Loucy (cell line): Measurements from ENCODE around the gene CES5A.

Experiments
- EZH2phosphoT487 ChIP-seq: fragments of 200-600 bp; IDR thresholded peaks from 2 replicates; pipeline ENCODE4 v1.6.1; 2018; ENCODE audit warnings: antibody characterized with exemption, mild to moderate bottlenecking, moderate library complexity, borderline replicate concordance
- TF ChIP-seq, protein P1 (sequence below): fragments of 200-600 bp; sonication (generic); conservative IDR thresholded peaks from 2 replicates; pipeline ENCODE4 v1.5.1; 2014; ENCODE audit warnings: mild to moderate bottlenecking, antibody characterized with exemption, low read length

DNA sequence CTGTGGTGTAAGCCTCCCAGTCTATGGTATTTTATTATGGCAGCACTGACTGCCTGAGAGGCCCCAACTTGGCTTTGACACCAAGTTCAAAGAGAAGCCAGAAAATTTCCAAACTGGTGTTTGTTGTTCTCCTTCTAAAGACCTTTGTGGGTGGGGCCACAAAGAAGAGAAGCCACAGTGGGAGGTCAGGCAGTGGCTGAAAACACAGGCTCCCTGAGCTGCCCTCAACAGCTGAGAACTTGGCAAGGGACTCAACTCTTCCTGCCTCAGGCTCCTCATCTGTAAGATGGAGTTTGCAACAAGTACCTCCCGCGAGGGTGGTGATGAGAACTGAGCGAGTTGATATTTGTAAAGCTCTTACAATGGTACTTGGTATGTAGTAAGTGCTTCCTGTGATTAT is 18.2 kb downstream of the CES5A start:
- TF ChIP-seq, protein P1, sequence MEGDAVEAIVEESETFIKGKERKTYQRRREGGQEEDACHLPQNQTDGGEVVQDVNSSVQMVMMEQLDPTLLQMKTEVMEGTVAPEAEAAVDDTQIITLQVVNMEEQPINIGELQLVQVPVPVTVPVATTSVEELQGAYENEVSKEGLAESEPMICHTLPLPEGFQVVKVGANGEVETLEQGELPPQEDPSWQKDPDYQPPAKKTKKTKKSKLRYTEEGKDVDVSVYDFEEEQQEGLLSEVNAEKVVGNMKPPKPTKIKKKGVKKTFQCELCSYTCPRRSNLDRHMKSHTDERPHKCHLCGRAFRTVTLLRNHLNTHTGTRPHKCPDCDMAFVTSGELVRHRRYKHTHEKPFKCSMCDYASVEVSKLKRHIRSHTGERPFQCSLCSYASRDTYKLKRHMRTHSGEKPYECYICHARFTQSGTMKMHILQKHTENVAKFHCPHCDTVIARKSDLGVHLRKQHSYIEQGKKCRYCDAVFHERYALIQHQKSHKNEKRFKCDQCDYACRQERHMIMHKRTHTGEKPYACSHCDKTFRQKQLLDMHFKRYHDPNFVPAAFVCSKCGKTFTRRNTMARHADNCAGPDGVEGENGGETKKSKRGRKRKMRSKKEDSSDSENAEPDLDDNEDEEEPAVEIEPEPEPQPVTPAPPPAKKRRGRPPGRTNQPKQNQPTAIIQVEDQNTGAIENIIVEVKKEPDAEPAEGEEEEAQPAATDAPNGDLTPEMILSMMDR, result no peak
- TF ChIP-seq EZH2phosphoT487, result no peak
